Mesothelial cell of epicardium (in vitro differentiated cells): ENCODE results near the gene FAM118A. TPM values are rescaled to one million over a fixed set of nuclear protein-coding genes. Genes with fewer than 3 reads are reported as not detected.
A peak's percentile ranks its signal among the peaks of the same experiment; 100 is the strongest.

ENCODE experiments used
- DNase-seq, 2 experiments: peaks; one replicate each; pipeline ENCODE4 v3.0.0; 2021; ENCODE audit warnings: low spot score in 2 of 2; ENCODE audit not compliant: unreplicated experiment in 2 of 2
- H3K27ac Mint-ChIP-seq: 2 replicates; pipeline ENCODE4 v1.8.0; 2021; ENCODE audit warnings: mixed read lengths
- H3K27me3 Mint-ChIP-seq: 2 replicates; pipeline ENCODE4 v1.8.0; 2021; ENCODE audit warnings: low read depth, mixed read lengths
- H3K36me3 Mint-ChIP-seq: 2 replicates; pipeline ENCODE4 v1.8.0; 2021; ENCODE audit warnings: mixed read lengths
- H3K4me1 Mint-ChIP-seq: 2 replicates; pipeline ENCODE4 v1.8.0; 2021; ENCODE audit warnings: mixed read lengths
- H3K4me3 Mint-ChIP-seq: 2 replicates; pipeline ENCODE4 v1.8.0; 2021; ENCODE audit warnings: mild to moderate bottlenecking, moderate library complexity, mixed read lengths
- H3K9me3 Mint-ChIP-seq: 2 replicates; pipeline ENCODE4 v1.8.0; 2021; ENCODE audit warnings: mixed read lengths
- total RNA-seq: library from RNA; stranded (reverse); gene quantifications from 3 replicates; pipeline ENCODE4 v1.2.1, GENCODE V29; 2021
- TF ChIP-seq, protein P1 (sequence below): fragments of 200-600 bp; sonication (generic); IDR thresholded peaks from one replicate; pipeline ENCODE4 v1.5.0; 2021; ENCODE audit warnings: antibody characterized with exemption; ENCODE audit not compliant: unreplicated experiment

Gene FAM118A
- total RNA-seq, 1 donor from 2014 or later = 235 TPM

DNA sequence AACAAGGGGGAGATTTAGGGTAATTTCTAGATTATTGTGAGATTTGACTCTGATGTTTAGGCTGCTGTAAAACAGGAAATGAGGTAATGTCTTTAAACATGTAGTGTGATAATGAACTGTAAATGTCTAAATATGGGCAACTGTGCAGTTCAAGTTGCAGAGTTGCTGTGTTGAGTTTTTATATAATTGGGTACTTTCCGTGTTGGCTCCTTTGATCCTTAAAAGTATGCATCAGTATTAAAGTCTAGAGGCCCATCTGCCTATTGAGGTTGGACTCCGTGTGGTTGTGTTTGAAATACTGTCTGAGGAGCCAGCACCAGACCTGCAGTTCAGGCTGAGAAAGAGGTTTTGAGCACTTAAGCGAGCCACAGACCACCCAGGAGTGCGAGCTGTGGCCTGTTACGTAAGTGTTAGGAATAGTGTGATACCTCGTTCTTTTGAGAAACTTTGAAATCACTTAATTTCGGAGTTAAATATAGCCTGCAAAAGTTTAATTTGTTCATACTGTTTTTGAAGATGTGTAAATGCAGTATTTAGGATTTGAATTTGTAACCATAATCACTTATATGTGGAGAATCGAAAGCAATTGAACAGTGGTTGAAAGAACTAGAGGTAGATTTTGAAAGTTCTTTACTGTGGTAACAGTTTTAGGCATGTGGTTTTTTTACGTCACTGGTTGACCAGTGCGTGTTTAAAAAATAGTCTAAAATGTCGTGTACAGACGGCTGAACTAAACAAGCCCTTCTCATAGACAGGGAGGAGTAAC is 9.0 kb downstream of the FAM118A start:
- H3K27me3 Mint-ChIP-seq = no peaks in the 10 kb centered on the region
- DNase-seq = no peak
- H3K4me1 Mint-ChIP-seq = peaks cover 29% of the 10 kb centered on the region
- H3K4me3 Mint-ChIP-seq = peak overlapping the region; percentile 30
- H3K36me3 Mint-ChIP-seq = peaks cover 10% of the 10 kb centered on the region
- peak overlapping the region; percentile 95 for H3K27ac Mint-ChIP-seq
- TF ChIP-seq, protein P1, sequence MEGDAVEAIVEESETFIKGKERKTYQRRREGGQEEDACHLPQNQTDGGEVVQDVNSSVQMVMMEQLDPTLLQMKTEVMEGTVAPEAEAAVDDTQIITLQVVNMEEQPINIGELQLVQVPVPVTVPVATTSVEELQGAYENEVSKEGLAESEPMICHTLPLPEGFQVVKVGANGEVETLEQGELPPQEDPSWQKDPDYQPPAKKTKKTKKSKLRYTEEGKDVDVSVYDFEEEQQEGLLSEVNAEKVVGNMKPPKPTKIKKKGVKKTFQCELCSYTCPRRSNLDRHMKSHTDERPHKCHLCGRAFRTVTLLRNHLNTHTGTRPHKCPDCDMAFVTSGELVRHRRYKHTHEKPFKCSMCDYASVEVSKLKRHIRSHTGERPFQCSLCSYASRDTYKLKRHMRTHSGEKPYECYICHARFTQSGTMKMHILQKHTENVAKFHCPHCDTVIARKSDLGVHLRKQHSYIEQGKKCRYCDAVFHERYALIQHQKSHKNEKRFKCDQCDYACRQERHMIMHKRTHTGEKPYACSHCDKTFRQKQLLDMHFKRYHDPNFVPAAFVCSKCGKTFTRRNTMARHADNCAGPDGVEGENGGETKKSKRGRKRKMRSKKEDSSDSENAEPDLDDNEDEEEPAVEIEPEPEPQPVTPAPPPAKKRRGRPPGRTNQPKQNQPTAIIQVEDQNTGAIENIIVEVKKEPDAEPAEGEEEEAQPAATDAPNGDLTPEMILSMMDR = no peak
- H3K9me3 Mint-ChIP-seq = no peaks in the 10 kb centered on the region

DNA sequence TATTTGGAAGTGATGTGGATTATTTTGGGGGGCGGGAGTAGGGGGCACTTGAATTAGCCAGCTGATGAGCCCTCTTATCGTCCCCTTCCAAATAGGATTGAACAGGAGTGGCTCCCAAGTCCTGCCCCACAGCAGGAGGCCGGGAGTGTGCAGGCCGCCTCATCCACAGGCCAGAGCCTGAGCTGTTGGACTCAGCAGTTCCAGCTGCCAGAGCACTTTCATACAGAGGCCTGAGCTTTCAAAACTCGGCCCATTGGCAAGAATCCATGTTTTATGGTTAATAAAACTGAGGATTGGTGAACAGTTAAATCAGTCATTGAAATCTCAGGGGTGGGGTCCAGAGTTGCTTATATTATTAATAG is 9.6 kb downstream of the FAM118A start:
- H3K9me3 Mint-ChIP-seq = no peaks in the 10 kb centered on the region
- TF ChIP-seq, protein P1 = no peak
- no peaks in the 10 kb centered on the region for H3K27me3 Mint-ChIP-seq
- peaks cover 15% of the 10 kb centered on the region for H3K36me3 Mint-ChIP-seq
- peaks cover 25% of the 10 kb centered on the region for H3K4me1 Mint-ChIP-seq
- DNase-seq = no peak
- peak overlapping the region; percentile 95 for H3K27ac Mint-ChIP-seq
- H3K4me3 Mint-ChIP-seq = no peak overlapping the region

- no peaks in the 10 kb centered on the region for H3K9me3 Mint-ChIP-seq
- peak overlapping the region; percentile 95 for H3K27ac Mint-ChIP-seq
- DNase-seq = no peak
- peaks cover 22% of the 10 kb centered on the region for H3K36me3 Mint-ChIP-seq
- H3K27me3 Mint-ChIP-seq = no peaks in the 10 kb centered on the region
- peaks cover 21% of the 10 kb centered on the region for H3K4me1 Mint-ChIP-seq
- no peak overlapping the region for H3K4me3 Mint-ChIP-seq
- TF ChIP-seq, protein P1 = no peak
Measured at GRCh38 chr22:45320357-45320976, 10.7 kb downstream of the FAM118A start.

GRCh38 chr22:45321827-45322226 is 12.1 kb downstream of the FAM118A start:
- Mint-ChIP-seq H3K27me3 (no peaks in the 10 kb centered on the region), H3K36me3 (peaks cover 26% of the 10 kb centered on the region), H3K9me3 (no peaks in the 10 kb centered on the region), H3K4me3 (no peak overlapping the region), H3K27ac (no peak overlapping the region), H3K4me1 (peaks cover 21% of the 10 kb centered on the region)
- TF ChIP-seq, protein P1 = no peak
- DNase-seq = no peak

DNA sequence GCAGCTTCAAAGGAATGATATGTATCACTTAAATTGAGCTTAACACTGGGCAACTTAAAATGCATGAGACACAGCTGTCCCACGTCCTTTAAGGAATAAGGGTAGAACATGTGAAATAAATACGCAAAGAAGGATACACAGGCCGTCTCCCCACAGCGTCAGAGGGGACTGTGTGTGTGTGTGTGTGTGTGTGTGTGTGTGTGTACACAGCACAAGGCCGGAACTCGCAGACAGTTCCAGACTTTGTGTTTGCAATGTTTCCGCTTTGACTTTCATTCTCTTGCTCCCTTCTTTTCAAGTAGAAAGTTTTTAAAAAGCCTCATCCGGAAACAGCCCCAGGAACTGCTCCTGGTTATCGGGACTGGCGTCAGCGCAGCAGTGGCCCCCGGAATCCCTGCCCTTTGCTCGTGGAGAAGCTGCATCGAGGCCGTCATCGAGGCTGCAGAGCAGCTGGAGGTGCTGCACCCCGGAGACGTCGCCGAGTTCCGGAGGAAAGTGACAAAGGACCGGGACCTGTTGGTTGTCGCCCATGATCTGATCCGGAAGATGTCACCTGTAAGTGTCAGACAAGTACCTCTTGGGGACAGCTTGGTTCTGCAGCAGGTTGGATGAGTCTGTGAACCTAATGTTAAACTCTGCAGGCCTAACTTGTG is 13.3 kb downstream of the FAM118A start:
- no peak for DNase-seq
- H3K36me3 Mint-ChIP-seq = peaks cover 31% of the 10 kb centered on the region
- no peak overlapping the region for H3K27ac Mint-ChIP-seq
- H3K4me1 Mint-ChIP-seq = peaks cover 19% of the 10 kb centered on the region
- TF ChIP-seq, protein P1 = no peak
- H3K4me3 Mint-ChIP-seq = no peak overlapping the region
- H3K27me3 Mint-ChIP-seq = no peaks in the 10 kb centered on the region
- no peaks in the 10 kb centered on the region for H3K9me3 Mint-ChIP-seq
